Lung (tissue), 12 donors: ENCODE measurements around the gene UPK3A. TPM values are rescaled to one million over a fixed set of nuclear protein-coding genes. Genes with fewer than 3 reads are reported as not detected.

Source experiments
- ATAC-seq: fragments of 200-7000 bp; cut with Tn5 transposase; one replicate; pipeline ENCODE4 v1.9.1; 2020; ENCODE audit warnings: moderate number of reproducible peaks; ENCODE audit not compliant: insufficient read depth, low FRiP score
- DNase-seq, 3 donors: peaks; one replicate each; pipeline ENCODE4 v3.0.0-alpha.2; 2013 to 2017
- H3K27ac ChIP-seq, 2 donors: one replicate each; pipeline ENCODE4 v1.5.1; 2013; ENCODE audit warnings: mild to moderate bottlenecking in 2 of 2, moderate library complexity in 2 of 2, control low read depth in 1 of 2, inconsistent platforms in 1 of 2, low read depth in 1 of 2, low read length in 1 of 2
- H3K27me3 ChIP-seq, 3 donors: one replicate each; pipeline ENCODE4 v1.5.1; 2013; ENCODE audit warnings: low read length in 2 of 3; ENCODE audit not compliant: control insufficient read depth in 3 of 3, insufficient read depth in 3 of 3
- H3K36me3 ChIP-seq, 4 donors: one replicate each; pipeline ENCODE4 v1.5.1; 2013; ENCODE audit warnings: low read length in 4 of 4, mild to moderate bottlenecking in 1 of 4, moderate library complexity in 1 of 4; ENCODE audit not compliant: control insufficient read depth in 4 of 4, insufficient read depth in 4 of 4
- H3K4me1 ChIP-seq, 5 donors: one replicate each; pipeline ENCODE4 v1.5.1; 2013; ENCODE audit warnings: low read length in 5 of 5, mild to moderate bottlenecking in 2 of 5, moderate library complexity in 1 of 5; ENCODE audit not compliant: control insufficient read depth in 5 of 5, insufficient read depth in 5 of 5
- H3K4me3 ChIP-seq: one replicate; pipeline ENCODE4 v1.5.1; 2013; ENCODE audit warnings: mild to moderate bottlenecking, control low read depth, moderate library complexity
- H3K9ac ChIP-seq, 2 donors: one replicate each; pipeline ENCODE4 v1.5.1; 2013; ENCODE audit warnings: low read length in 2 of 2, control low read depth in 1 of 2; ENCODE audit not compliant: insufficient read depth in 1 of 2
- H3K9me3 ChIP-seq, 4 donors: one replicate each; pipeline ENCODE4 v1.5.1; 2013; ENCODE audit warnings: low read length in 3 of 4, mild to moderate bottlenecking in 1 of 4, moderate library complexity in 1 of 4; ENCODE audit not compliant: control insufficient read depth in 4 of 4, insufficient read depth in 3 of 4
- WGBS, 2 donors: extraction: QIAGEN DNeasy Blood & Tissue Kit; methylation state at CpG; one replicate each; pipeline ENCODE4 v1.1.7; 2013; 5-methylcytosine and 5-hydroxymethylcytosine counted together
- polyA plus RNA-seq, 2 donors: library from polyadenylated mRNA; stranded (reverse); fragments of 200-250 nt; gene quantifications; one replicate each; pipeline ENCODE4 v1.2.1, GENCODE V29; 2013
- total RNA-seq, 2 donors: library from RNA; depleted of rRNA in 1 of 2; stranded (reverse); fragments of >200 nt in 1 of 2; gene quantifications; one replicate each; pipeline ENCODE4 v1.2.1, GENCODE V29; 2014 to 2021
- TF ChIP-seq, protein P1 (sequence below): IDR thresholded peaks from 2 replicates; pipeline ENCODE4 v1.5.1; 2012; ENCODE audit warnings: mild to moderate bottlenecking; ENCODE audit errors: control extremely low read depth, extremely low read depth
- donor health status: control.
- donor health status: control.
- donor health status: Bipolar disorder and iron deficiency.
- donor health status: healthy.
- donor health status: DM: yes; HTN: yes; CAD: no.

UPK3A gene
- total and polyA plus RNA-seq, 4 donors: 0.30 to 0.55 TPM; not detected in 2

DNA sequence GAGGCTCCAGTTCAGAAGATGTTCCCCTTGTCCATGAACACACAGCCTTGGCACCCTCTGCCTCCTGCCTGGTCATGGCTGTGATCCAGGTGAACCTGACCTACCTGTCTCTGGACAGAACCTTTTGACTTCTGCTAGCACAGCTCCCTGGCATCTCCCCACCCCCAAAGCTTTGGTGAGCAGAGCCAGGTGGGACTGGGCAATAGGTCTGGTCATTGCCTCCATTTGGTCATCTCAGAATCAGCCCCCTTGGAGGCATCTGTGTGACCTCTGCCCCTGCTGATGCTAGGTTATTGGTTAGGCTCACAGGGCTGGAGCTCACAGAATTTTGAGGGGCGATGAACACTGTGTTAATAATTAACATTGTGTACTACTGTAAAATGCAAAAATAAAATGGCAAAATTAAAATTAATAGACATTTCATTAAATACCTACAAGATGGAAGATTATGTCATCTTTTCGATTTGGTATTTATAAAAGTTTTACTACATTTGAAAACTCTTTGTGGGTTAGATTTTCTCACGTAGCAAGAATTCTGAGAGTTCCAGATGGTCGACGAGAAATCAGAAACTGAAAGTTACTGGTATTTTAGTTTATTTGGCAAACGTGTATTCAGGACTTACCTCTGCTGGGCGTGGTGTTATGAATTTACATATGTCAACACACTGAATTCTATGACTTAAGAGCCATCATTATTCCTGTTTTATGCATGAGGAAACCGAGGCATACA, 35.8 kb upstream of the UPK3A start:
- no peaks in the 10 kb centered on the region for H3K27me3 ChIP-seq
- H3K4me3 ChIP-seq: no peak overlapping the region
- H3K27ac ChIP-seq: no peak overlapping the region
- DNase-seq (no peak), ATAC-seq (no peak)
- peaks cover 0 to 3% (median 0%) of the 10 kb centered on the region in 5 donors for H3K4me1 ChIP-seq
- TF ChIP-seq, protein P1, sequence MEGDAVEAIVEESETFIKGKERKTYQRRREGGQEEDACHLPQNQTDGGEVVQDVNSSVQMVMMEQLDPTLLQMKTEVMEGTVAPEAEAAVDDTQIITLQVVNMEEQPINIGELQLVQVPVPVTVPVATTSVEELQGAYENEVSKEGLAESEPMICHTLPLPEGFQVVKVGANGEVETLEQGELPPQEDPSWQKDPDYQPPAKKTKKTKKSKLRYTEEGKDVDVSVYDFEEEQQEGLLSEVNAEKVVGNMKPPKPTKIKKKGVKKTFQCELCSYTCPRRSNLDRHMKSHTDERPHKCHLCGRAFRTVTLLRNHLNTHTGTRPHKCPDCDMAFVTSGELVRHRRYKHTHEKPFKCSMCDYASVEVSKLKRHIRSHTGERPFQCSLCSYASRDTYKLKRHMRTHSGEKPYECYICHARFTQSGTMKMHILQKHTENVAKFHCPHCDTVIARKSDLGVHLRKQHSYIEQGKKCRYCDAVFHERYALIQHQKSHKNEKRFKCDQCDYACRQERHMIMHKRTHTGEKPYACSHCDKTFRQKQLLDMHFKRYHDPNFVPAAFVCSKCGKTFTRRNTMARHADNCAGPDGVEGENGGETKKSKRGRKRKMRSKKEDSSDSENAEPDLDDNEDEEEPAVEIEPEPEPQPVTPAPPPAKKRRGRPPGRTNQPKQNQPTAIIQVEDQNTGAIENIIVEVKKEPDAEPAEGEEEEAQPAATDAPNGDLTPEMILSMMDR: no peak
- H3K9ac ChIP-seq: no peak overlapping the region
- WGBS, 2 donors: 65 to 78% methylated on average over 8 of the region's 8 CpGs
- no peaks in the 10 kb centered on the region for H3K9me3 ChIP-seq
- no peaks in the 10 kb centered on the region for H3K36me3 ChIP-seq

DNA sequence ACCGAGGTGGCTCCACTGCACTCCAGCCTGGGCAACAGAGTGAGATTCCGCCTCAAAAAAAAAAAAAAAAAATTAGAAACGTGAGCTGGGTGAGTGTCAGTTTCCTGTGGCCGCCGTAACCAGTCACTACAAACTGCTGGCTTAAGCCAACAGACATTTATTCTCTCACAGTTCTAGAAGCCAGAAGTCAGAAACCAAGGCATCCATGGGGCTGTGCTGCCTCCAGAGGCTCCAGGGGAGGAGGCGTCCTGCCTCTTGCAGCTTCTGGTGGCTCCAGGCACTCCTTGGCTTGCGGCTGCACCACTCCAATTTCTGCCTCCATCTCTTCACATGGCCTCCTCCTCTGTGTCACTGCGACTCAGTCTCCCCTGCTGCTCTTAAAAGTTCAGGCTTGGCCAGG, 32.9 kb upstream of the UPK3A start:
- 82 to 85% methylated on average over 8 of the region's 8 CpGs for WGBS, 2 donors
- TF ChIP-seq, protein P1: no peak
- Histone ChIP-seq H3K9ac (no peak overlapping the region), H3K36me3 (no peaks in the 10 kb centered on the region), H3K9me3 (no peaks in the 10 kb centered on the region), H3K4me1 (peaks cover 0 to 3% (median 0%) of the 10 kb centered on the region in 5 donors), H3K27me3 (no peaks in the 10 kb centered on the region), H3K27ac (no peak overlapping the region), H3K4me3 (no peak overlapping the region)
- no peak for ATAC-seq
- no peak for DNase-seq

DNA sequence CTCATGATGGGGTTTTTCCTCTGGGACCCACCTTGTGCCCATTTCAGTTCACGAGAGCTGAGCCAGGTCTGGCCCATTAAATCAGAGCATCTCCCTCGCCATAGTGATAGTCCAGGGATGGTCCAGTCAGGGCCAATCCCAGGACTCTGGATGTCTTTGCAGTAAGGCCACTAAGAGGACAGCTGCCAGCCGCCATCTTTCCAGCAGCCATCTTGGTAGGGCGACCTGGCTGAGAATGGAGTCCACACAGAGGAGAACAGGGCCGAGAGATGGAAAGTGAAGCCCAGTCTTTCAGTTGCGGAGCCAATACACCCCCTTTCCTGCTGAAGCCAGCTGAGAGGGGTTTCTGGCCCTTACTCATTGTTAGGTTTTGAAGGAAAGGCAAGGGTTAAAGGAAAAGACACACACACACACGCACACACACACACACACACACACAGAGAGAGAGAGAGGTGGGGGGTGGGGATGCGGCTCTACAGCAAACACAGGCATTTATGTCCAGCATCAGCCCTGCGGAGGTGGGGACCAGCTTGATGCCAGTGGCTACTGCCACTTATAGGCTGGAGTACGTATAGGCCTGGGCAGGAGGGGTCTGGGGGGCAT, 31.6 kb upstream of the UPK3A start:
- DNase-seq (no peak), ATAC-seq (no peak)
- TF ChIP-seq, protein P1: no peak
- no peak overlapping the region for H3K4me3 ChIP-seq
- H3K4me1 ChIP-seq: no peaks in the 10 kb centered on the region
- H3K27me3 ChIP-seq: no peaks in the 10 kb centered on the region
- no peaks in the 10 kb centered on the region for H3K9me3 ChIP-seq
- no peak overlapping the region for H3K9ac ChIP-seq
- WGBS, 2 donors: 83 to 85% methylated on average over 10 of the region's 10 CpGs
- H3K27ac ChIP-seq: no peak overlapping the region
- H3K36me3 ChIP-seq: no peaks in the 10 kb centered on the region
